ENCODE data around the gene DRGX.

Gene DRGX

GRCh38 chr10:49353895-49354566 is 41.9 kb downstream of the DRGX start:
- Histone ChIP-seq H3K4me3 (ENCODE audit: insufficient read depth in 1 of 2, low read depth in 1 of 2, low read length in 2 of 2) (no peak overlapping the region), H3K27me3 (ENCODE audit: control insufficient read depth in 1 of 2, insufficient read depth in 1 of 2, low read length in 2 of 2) (peaks cover 0 to 39% of the 10 kb centered on the region in 2 experiments), H3K79me1 (replicated peaks; ENCODE audit: low read length, poor library complexity, severe bottlenecking) (no peaks in the 10 kb centered on the region), H3K14ac (ENCODE audit: low read length in 2 of 2) (no peak overlapping the region), H2AK5ac (ENCODE audit: low read length, severe bottlenecking) (no peak overlapping the region), H3K4me1 (ENCODE audit: control insufficient read depth, insufficient read depth, low read depth, low read length) (no peaks in the 10 kb centered on the region), H4K91ac (ENCODE audit: low read length) (no peak overlapping the region), H2AFZ (ENCODE audit: low read depth, low read length) (no peak overlapping the region), H2BK5ac (ENCODE audit: low read depth, low read length, poor library complexity, severe bottlenecking) (no peak overlapping the region), H2BK120ac (ENCODE audit: low read depth, low read length) (no peak overlapping the region), H3K36me3 (ENCODE audit: control insufficient read depth in 1 of 2, insufficient read depth in 2 of 2, low read depth in 1 of 2, low read length in 2 of 2) (no peaks in the 10 kb centered on the region), H4K8ac (ENCODE audit: low read length) (no peak overlapping the region), H2BK15ac (ENCODE audit: low read depth, poor library complexity, severe bottlenecking) (no peak overlapping the region), H2BK12ac (ENCODE audit: low read length in 2 of 2) (no peak overlapping the region), H3K4me2 (ENCODE audit: low read length, poor library complexity, severe bottlenecking) (no peak overlapping the region), H3K27ac (ENCODE audit: low read length, poor library complexity, severe bottlenecking) (no peak overlapping the region), H3K23ac (ENCODE audit: low read length in 2 of 2) (no peak overlapping the region), H3K9ac (ENCODE audit: low read length) (no peak overlapping the region), H3K9me3 (ENCODE audit: control insufficient read depth, low read length) (peaks cover 27% of the 10 kb centered on the region), H3K4ac (ENCODE audit: low read depth in 1 of 2, low read length in 2 of 2) (no peak overlapping the region), H3K18ac (ENCODE audit: low read depth in 1 of 2, low read length in 2 of 2) (no peak overlapping the region)
- DNase-seq = no peak
- WGBS = 72% methylated on average over 7 of the region's 8 CpGs

- Histone ChIP-seq H4K8ac (ENCODE audit: low read length) (no peak overlapping the region), H3K23ac (ENCODE audit: low read length in 2 of 2) (no peak overlapping the region), H4K91ac (ENCODE audit: low read length) (no peak overlapping the region), H2AK5ac (ENCODE audit: low read length, severe bottlenecking) (no peak overlapping the region), H3K79me1 (replicated peaks; ENCODE audit: low read length, poor library complexity, severe bottlenecking) (no peaks in the 10 kb centered on the region), H2AFZ (ENCODE audit: low read depth, low read length) (no peak overlapping the region), H2BK12ac (ENCODE audit: low read length in 2 of 2) (no peak overlapping the region), H3K4ac (ENCODE audit: low read depth in 1 of 2, low read length in 2 of 2) (no peak overlapping the region), H3K9me3 (ENCODE audit: control insufficient read depth, low read length) (peaks cover 27% of the 10 kb centered on the region), H3K4me3 (ENCODE audit: insufficient read depth in 1 of 2, low read depth in 1 of 2, low read length in 2 of 2) (no peak overlapping the region), H3K18ac (ENCODE audit: low read depth in 1 of 2, low read length in 2 of 2) (no peak overlapping the region), H2BK15ac (ENCODE audit: low read depth, poor library complexity, severe bottlenecking) (no peak overlapping the region), H3K27ac (ENCODE audit: low read length, poor library complexity, severe bottlenecking) (no peak overlapping the region), H3K4me1 (ENCODE audit: control insufficient read depth, insufficient read depth, low read depth, low read length) (no peaks in the 10 kb centered on the region), H2BK5ac (ENCODE audit: low read depth, low read length, poor library complexity, severe bottlenecking) (no peak overlapping the region), H3K36me3 (ENCODE audit: control insufficient read depth in 1 of 2, insufficient read depth in 2 of 2, low read depth in 1 of 2, low read length in 2 of 2) (no peaks in the 10 kb centered on the region), H3K4me2 (ENCODE audit: low read length, poor library complexity, severe bottlenecking) (no peak overlapping the region), H3K14ac (ENCODE audit: low read length in 2 of 2) (no peak overlapping the region), H3K27me3 (ENCODE audit: control insufficient read depth in 1 of 2, insufficient read depth in 1 of 2, low read length in 2 of 2) (peaks cover 0 to 42% of the 10 kb centered on the region in 2 experiments), H3K9ac (ENCODE audit: low read length) (no peak overlapping the region), H2BK120ac (ENCODE audit: low read depth, low read length) (no peak overlapping the region)
- WGBS = 68% methylated on average over 6 of the region's 6 CpGs
- DNase-seq = no peak
Measured at GRCh38 chr10:49353026-49353894, 42.6 kb downstream of the DRGX start.

GRCh38 chr10:49352323-49352722 is 43.6 kb downstream of the DRGX start:
- no peak overlapping the region for H4K8ac ChIP-seq (ENCODE audit: low read length)
- H3K4me3 ChIP-seq (ENCODE audit: insufficient read depth in 1 of 2, low read depth in 1 of 2, low read length in 2 of 2) = no peak overlapping the region
- no peak overlapping the region for H2BK12ac ChIP-seq (ENCODE audit: low read length in 2 of 2)

GRCh38 chr10:49351669-49352068 is 44.2 kb downstream of the DRGX start:
- no peak overlapping the region for H2BK12ac ChIP-seq (ENCODE audit: low read length in 2 of 2)
- H3K18ac ChIP-seq (ENCODE audit: low read depth in 1 of 2, low read length in 2 of 2) = no peak overlapping the region
- H3K4me3 ChIP-seq (ENCODE audit: insufficient read depth in 1 of 2, low read depth in 1 of 2, low read length in 2 of 2) = no peak overlapping the region
- H3K27ac ChIP-seq (ENCODE audit: low read length, poor library complexity, severe bottlenecking) = no peak overlapping the region
- no peak overlapping the region for H2BK15ac ChIP-seq (ENCODE audit: low read depth, poor library complexity, severe bottlenecking)
- H3K4me1 ChIP-seq (ENCODE audit: control insufficient read depth, insufficient read depth, low read depth, low read length) = no peaks in the 10 kb centered on the region
- H3K9ac ChIP-seq (ENCODE audit: low read length) = no peak overlapping the region
- H3K4ac ChIP-seq (ENCODE audit: low read depth in 1 of 2, low read length in 2 of 2) = no peak overlapping the region
- no peak overlapping the region for H4K91ac ChIP-seq (ENCODE audit: low read length)
- H3K27me3 ChIP-seq (ENCODE audit: control insufficient read depth in 1 of 2, insufficient read depth in 1 of 2, low read length in 2 of 2) = peaks cover 0 to 50% of the 10 kb centered on the region in 2 experiments
- 50% methylated on average over 1 of the region's 4 CpGs for WGBS
- no peak overlapping the region for H2BK120ac ChIP-seq (ENCODE audit: low read depth, low read length)
- H4K8ac ChIP-seq (ENCODE audit: low read length) = no peak overlapping the region
- H3K23ac ChIP-seq (ENCODE audit: low read length in 2 of 2) = no peak overlapping the region
- peaks cover 18% of the 10 kb centered on the region for H3K9me3 ChIP-seq (ENCODE audit: control insufficient read depth, low read length)
- H3K79me1 ChIP-seq (replicated peaks; ENCODE audit: low read length, poor library complexity, severe bottlenecking) = no peaks in the 10 kb centered on the region
- no peak overlapping the region for H2BK5ac ChIP-seq (ENCODE audit: low read depth, low read length, poor library complexity, severe bottlenecking)
- H3K4me2 ChIP-seq (ENCODE audit: low read length, poor library complexity, severe bottlenecking) = no peak overlapping the region
- H3K36me3 ChIP-seq (ENCODE audit: control insufficient read depth in 1 of 2, insufficient read depth in 2 of 2, low read depth in 1 of 2, low read length in 2 of 2) = no peaks in the 10 kb centered on the region
- H2AFZ ChIP-seq (ENCODE audit: low read depth, low read length) = no peak overlapping the region
- H2AK5ac ChIP-seq (ENCODE audit: low read length, severe bottlenecking) = no peak overlapping the region
- H3K14ac ChIP-seq (ENCODE audit: low read length in 2 of 2) = no peak overlapping the region
- DNase-seq = no peak

More at GRCh38 chr10:49352323-49352722, 43.6 kb downstream of the DRGX start:
- no peak overlapping the region for H2AK5ac ChIP-seq (ENCODE audit: low read length, severe bottlenecking)
- no peak overlapping the region for H2BK5ac ChIP-seq (ENCODE audit: low read depth, low read length, poor library complexity, severe bottlenecking)
- DNase-seq = no peak
- 66% methylated on average over 2 of the region's 2 CpGs for WGBS
- no peak overlapping the region for H4K91ac ChIP-seq (ENCODE audit: low read length)
- H3K4me2 ChIP-seq (ENCODE audit: low read length, poor library complexity, severe bottlenecking) = no peak overlapping the region
- H3K9ac ChIP-seq (ENCODE audit: low read length) = no peak overlapping the region
- no peaks in the 10 kb centered on the region for H3K79me1 ChIP-seq (replicated peaks; ENCODE audit: low read length, poor library complexity, severe bottlenecking)
- no peaks in the 10 kb centered on the region for H3K4me1 ChIP-seq (ENCODE audit: control insufficient read depth, insufficient read depth, low read depth, low read length)
- H3K4ac ChIP-seq (ENCODE audit: low read depth in 1 of 2, low read length in 2 of 2) = no peak overlapping the region
- H3K27ac ChIP-seq (ENCODE audit: low read length, poor library complexity, severe bottlenecking) = no peak overlapping the region
- H3K18ac ChIP-seq (ENCODE audit: low read depth in 1 of 2, low read length in 2 of 2) = no peak overlapping the region
- H2BK120ac ChIP-seq (ENCODE audit: low read depth, low read length) = no peak overlapping the region
- H2BK15ac ChIP-seq (ENCODE audit: low read depth, poor library complexity, severe bottlenecking) = no peak overlapping the region
- no peak overlapping the region for H3K14ac ChIP-seq (ENCODE audit: low read length in 2 of 2)
- H2AFZ ChIP-seq (ENCODE audit: low read depth, low read length) = no peak overlapping the region
- H3K36me3 ChIP-seq (ENCODE audit: control insufficient read depth in 1 of 2, insufficient read depth in 2 of 2, low read depth in 1 of 2, low read length in 2 of 2) = no peaks in the 10 kb centered on the region
- H3K23ac ChIP-seq (ENCODE audit: low read length in 2 of 2) = no peak overlapping the region
- H3K9me3 ChIP-seq (ENCODE audit: control insufficient read depth, low read length) = peaks cover 23% of the 10 kb centered on the region
- H3K27me3 ChIP-seq (ENCODE audit: control insufficient read depth in 1 of 2, insufficient read depth in 1 of 2, low read length in 2 of 2) = peaks cover 0 to 48% of the 10 kb centered on the region in 2 experiments
